ENCODE data around the gene KRTAP9-7. TPM values are rescaled to one million over a fixed set of nuclear protein-coding genes. Genes with fewer than 3 reads are reported as not detected.

KRTAP9-7 gene
- polyA plus RNA-seq, 1 donor (not counting 4 experiments of a cell fraction or from before 2014, with no cell fraction given) = not detected

- peaks cover 13% of the 10 kb centered on the region for H3K4me1 ChIP-seq (ENCODE audit: control insufficient read depth, extremely low read depth, insufficient read depth, low read length)
- H3K27me3 ChIP-seq (ENCODE audit: control insufficient read depth, extremely low read depth, insufficient read depth, low read length) = no peaks in the 10 kb centered on the region
- H3K36me3 ChIP-seq (ENCODE audit: control insufficient read depth in 2 of 2, extremely low read depth in 1 of 2, insufficient read depth in 2 of 2, low read length in 2 of 2) = no peaks in the 10 kb centered on the region
- H3K79me2 ChIP-seq (ENCODE audit: control insufficient read depth, insufficient read depth, low read length) = no peaks in the 10 kb centered on the region
- H3K9me1 ChIP-seq (ENCODE audit: control insufficient read depth, extremely low read depth, insufficient read depth, low read length) = no peaks in the 10 kb centered on the region
- no peak overlapping the region for H3K9ac ChIP-seq (ENCODE audit: control insufficient read depth, extremely low read depth, insufficient read depth, low read length)
- no peak for FAIRE-seq
- TF ChIP-seq, protein P1, sequence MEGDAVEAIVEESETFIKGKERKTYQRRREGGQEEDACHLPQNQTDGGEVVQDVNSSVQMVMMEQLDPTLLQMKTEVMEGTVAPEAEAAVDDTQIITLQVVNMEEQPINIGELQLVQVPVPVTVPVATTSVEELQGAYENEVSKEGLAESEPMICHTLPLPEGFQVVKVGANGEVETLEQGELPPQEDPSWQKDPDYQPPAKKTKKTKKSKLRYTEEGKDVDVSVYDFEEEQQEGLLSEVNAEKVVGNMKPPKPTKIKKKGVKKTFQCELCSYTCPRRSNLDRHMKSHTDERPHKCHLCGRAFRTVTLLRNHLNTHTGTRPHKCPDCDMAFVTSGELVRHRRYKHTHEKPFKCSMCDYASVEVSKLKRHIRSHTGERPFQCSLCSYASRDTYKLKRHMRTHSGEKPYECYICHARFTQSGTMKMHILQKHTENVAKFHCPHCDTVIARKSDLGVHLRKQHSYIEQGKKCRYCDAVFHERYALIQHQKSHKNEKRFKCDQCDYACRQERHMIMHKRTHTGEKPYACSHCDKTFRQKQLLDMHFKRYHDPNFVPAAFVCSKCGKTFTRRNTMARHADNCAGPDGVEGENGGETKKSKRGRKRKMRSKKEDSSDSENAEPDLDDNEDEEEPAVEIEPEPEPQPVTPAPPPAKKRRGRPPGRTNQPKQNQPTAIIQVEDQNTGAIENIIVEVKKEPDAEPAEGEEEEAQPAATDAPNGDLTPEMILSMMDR (optimal IDR thresholded peaks at IDR 0.05 in 1 of 3, IDR thresholded peaks at IDR 0.05 in 1 of 3, conservative IDR thresholded peaks at IDR 0.05 in 1 of 3; ENCODE audit: extremely low read depth in 1 of 3, insufficient read depth in 2 of 3, low read length in 3 of 3) = no peak
- TF ChIP-seq EZH2 (IDR thresholded peaks at IDR 0.05; ENCODE audit: low read length) = no peak
- DNase-seq (ENCODE audit: low read depth, low spot score) = no peak
- H2AFZ ChIP-seq (ENCODE audit: control insufficient read depth, low read length) = no peak overlapping the region
- no peak overlapping the region for H3K4me3 ChIP-seq (ENCODE audit: control insufficient read depth in 2 of 3, extremely low read depth in 1 of 3, insufficient read depth in 2 of 3, low read depth in 1 of 3, low read length in 3 of 3)
- dilution Hi-C loops (cut with MboI; ENCODE audit: extremely low pct_ligation_motif_present, low sequenced_read_pairs) = no loop called here
- no peaks in the 10 kb centered on the region for H4K20me1 ChIP-seq (ENCODE audit: control insufficient read depth, extremely low read depth, insufficient read depth, low read length)
- H3K4me2 ChIP-seq (ENCODE audit: control insufficient read depth, extremely low read depth, insufficient read depth, low read depth, low read length) = no peak overlapping the region
- H3K9me3 ChIP-seq (ENCODE audit: control insufficient read depth, low read depth, low read length) = no peaks in the 10 kb centered on the region
- H3K27ac ChIP-seq (ENCODE audit: control insufficient read depth, insufficient read depth, low read length) = no peak overlapping the region
Measured at GRCh38 chr17:41287050-41287449, 11.6 kb downstream of the KRTAP9-7 start.

GRCh38 chr17:41294016-41294415, 18.5 kb downstream of the KRTAP9-7 start:
- Histone ChIP-seq H3K79me2 (ENCODE audit: control insufficient read depth, insufficient read depth, low read length) (no peaks in the 10 kb centered on the region), H2AFZ (ENCODE audit: control insufficient read depth, low read length) (no peak overlapping the region)
- no peak for FAIRE-seq

More at GRCh38 chr17:41294016-41294415, 18.5 kb downstream of the KRTAP9-7 start:
- Histone ChIP-seq H3K4me1 (ENCODE audit: control insufficient read depth, extremely low read depth, insufficient read depth, low read length) (peaks cover 13% of the 10 kb centered on the region), H3K9me1 (ENCODE audit: control insufficient read depth, extremely low read depth, insufficient read depth, low read length) (no peaks in the 10 kb centered on the region), H3K4me2 (ENCODE audit: control insufficient read depth, extremely low read depth, insufficient read depth, low read depth, low read length) (no peak overlapping the region), H3K36me3 (ENCODE audit: control insufficient read depth in 2 of 2, extremely low read depth in 1 of 2, insufficient read depth in 2 of 2, low read length in 2 of 2) (no peaks in the 10 kb centered on the region), H3K9ac (ENCODE audit: control insufficient read depth, extremely low read depth, insufficient read depth, low read length) (no peak overlapping the region), H3K9me3 (ENCODE audit: control insufficient read depth, low read depth, low read length) (no peaks in the 10 kb centered on the region), H3K27me3 (ENCODE audit: control insufficient read depth, extremely low read depth, insufficient read depth, low read length) (no peaks in the 10 kb centered on the region), H3K27ac (ENCODE audit: control insufficient read depth, insufficient read depth, low read length) (no peak overlapping the region), H4K20me1 (ENCODE audit: control insufficient read depth, extremely low read depth, insufficient read depth, low read length) (no peaks in the 10 kb centered on the region), H3K4me3 (ENCODE audit: control insufficient read depth in 2 of 3, extremely low read depth in 1 of 3, insufficient read depth in 2 of 3, low read depth in 1 of 3, low read length in 3 of 3) (no peak overlapping the region)
- TF ChIP-seq, protein P1 (optimal IDR thresholded peaks at IDR 0.05 in 1 of 3, IDR thresholded peaks at IDR 0.05 in 1 of 3, conservative IDR thresholded peaks at IDR 0.05 in 1 of 3; ENCODE audit: extremely low read depth in 1 of 3, insufficient read depth in 2 of 3, low read length in 3 of 3) = no peak
- no peak for TF ChIP-seq EZH2 (IDR thresholded peaks at IDR 0.05; ENCODE audit: low read length)
- no peak for DNase-seq (ENCODE audit: low read depth, low spot score)
- dilution Hi-C loops (cut with MboI; ENCODE audit: extremely low pct_ligation_motif_present, low sequenced_read_pairs) = no loop called here

Data from keratinocyte (primary cell).